ENCODE data around the gene SLC25A34. TPM values are rescaled to one million over a fixed set of nuclear protein-coding genes. Genes with fewer than 3 reads are reported as not detected.

SLC25A34 gene
- total RNA-seq, 2 donors from 2014 or later, result 2.4 to 7.5 TPM

DNA sequence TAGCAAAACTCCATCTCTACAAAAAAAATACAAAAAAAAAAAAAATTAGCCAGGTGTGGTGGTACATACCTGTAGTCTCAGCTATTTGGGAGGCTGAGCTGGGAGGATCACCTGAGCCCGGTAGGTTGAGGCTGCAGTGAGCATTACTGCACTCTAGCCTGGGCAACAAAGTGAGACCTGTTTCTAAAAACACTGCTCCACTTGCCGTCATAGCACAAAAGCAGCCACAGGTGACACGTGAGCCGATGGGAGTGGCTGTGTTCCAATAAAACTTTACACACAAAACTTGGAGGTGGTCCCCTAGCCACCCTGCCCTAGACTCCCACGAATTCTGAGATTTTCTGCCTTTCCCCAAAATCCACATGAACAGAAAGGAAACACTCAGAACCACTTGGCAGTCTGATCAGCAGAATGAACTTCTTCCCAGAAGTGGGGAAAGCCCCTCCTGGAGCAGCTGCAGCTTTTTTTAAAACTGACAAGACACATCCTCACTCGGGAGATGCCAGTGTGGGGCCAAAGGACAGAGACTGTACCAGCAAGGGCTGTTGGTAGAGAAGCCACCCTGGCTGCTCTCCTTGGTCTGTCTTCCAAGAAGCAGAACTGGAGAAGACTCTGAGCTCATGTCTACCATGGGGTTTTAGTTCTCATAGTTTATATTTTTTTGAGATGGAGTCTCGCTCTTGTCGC lies 28.7 kb upstream of the SLC25A34 start:
- Histone ChIP-seq H3K4me3 (no peak overlapping the region), H3K27ac (no peak overlapping the region), H3K27me3 (replicated peaks; ENCODE audit: insufficient read depth) (no peaks in the 10 kb centered on the region), H3K4me1 (ENCODE audit: control insufficient read depth in 1 of 2, low read depth in 2 of 2) (peaks cover 18 to 51% of the 10 kb centered on the region in 2 donors), H3K36me3 (no peaks in the 10 kb centered on the region), H3K9me3 (no peaks in the 10 kb centered on the region)
- TF ChIP-seq, protein P1, sequence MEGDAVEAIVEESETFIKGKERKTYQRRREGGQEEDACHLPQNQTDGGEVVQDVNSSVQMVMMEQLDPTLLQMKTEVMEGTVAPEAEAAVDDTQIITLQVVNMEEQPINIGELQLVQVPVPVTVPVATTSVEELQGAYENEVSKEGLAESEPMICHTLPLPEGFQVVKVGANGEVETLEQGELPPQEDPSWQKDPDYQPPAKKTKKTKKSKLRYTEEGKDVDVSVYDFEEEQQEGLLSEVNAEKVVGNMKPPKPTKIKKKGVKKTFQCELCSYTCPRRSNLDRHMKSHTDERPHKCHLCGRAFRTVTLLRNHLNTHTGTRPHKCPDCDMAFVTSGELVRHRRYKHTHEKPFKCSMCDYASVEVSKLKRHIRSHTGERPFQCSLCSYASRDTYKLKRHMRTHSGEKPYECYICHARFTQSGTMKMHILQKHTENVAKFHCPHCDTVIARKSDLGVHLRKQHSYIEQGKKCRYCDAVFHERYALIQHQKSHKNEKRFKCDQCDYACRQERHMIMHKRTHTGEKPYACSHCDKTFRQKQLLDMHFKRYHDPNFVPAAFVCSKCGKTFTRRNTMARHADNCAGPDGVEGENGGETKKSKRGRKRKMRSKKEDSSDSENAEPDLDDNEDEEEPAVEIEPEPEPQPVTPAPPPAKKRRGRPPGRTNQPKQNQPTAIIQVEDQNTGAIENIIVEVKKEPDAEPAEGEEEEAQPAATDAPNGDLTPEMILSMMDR (IDR thresholded peaks at IDR 0.05), result no peak
- ATAC-seq (ENCODE audit: insufficient number of reproducible peaks, low FRiP score, low read depth), result no peak
- DNase-seq (ENCODE audit: low spot score), result no peak

DNA sequence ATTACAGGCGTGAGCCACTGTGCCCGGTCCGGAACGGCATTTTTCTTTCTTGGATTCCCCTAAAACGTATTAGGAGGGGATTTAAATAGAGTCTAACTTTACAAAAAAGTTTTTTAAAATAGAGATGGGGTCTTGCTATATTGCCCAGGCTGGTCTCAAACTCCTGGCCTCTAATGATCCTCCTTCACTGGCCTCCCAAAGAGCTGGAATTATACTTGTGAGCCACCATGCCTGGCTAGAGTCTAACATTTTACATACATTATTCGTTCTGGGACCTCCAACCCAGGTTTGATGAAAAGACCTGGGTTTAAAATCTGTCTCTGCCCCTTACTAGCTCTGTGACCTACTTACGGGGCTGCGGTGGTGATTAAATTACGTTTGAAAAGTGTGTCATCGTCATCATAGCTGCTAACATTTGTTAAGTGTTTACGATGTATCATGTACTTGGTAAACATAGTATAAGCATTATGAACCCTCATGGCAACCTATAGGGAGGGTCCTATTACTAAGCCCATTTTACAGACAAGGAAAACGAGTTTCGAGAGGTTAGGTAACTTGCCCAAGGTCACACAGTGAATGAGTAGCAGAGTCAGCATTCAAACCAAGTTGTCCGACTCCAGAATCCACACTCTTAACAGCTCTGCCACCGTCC lies 27.4 kb upstream of the SLC25A34 start:
- TF ChIP-seq, protein P1 (IDR thresholded peaks at IDR 0.05), result no peak
- DNase-seq (ENCODE audit: low spot score), result no peak
- Histone ChIP-seq H3K4me3 (no peak overlapping the region), H3K9me3 (no peaks in the 10 kb centered on the region), H3K36me3 (no peaks in the 10 kb centered on the region), H3K4me1 (ENCODE audit: control insufficient read depth in 1 of 2, low read depth in 2 of 2) (peaks cover 10 to 41% of the 10 kb centered on the region in 2 donors), H3K27me3 (replicated peaks; ENCODE audit: insufficient read depth) (no peaks in the 10 kb centered on the region), H3K27ac (no peak overlapping the region)
- ATAC-seq (ENCODE audit: insufficient number of reproducible peaks, low FRiP score, low read depth), result no peak

DNA sequence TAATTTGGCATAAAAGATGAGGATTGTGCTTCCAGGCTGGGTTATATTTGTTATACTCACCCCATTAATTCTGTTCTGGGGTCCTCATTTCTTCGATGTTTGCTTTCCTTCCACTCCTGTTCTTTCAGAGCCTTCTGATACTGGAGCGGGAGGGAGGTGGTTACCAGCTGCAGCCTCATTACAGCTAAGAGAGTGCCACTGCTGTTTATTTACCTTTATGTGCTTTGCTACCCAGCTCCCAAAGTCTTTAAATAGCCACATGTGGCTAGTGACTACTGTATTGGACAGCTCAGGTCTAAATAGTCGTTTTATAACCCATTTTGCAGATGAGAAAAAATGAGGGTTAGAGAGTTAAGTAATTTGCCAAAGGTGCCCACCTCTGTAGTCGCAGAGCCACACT lies 26.8 kb upstream of the SLC25A34 start:
- TF ChIP-seq, protein P1 (IDR thresholded peaks at IDR 0.05), result no peak
- H3K9me3 ChIP-seq, result no peaks in the 10 kb centered on the region
- no peak overlapping the region for H3K4me3 ChIP-seq
- DNase-seq (ENCODE audit: low spot score) (no peak), ATAC-seq (ENCODE audit: insufficient number of reproducible peaks, low FRiP score, low read depth) (no peak)
- peaks cover 11 to 41% of the 10 kb centered on the region in 2 donors for H3K4me1 ChIP-seq (ENCODE audit: control insufficient read depth in 1 of 2, low read depth in 2 of 2)
- no peaks in the 10 kb centered on the region for H3K27me3 ChIP-seq (replicated peaks; ENCODE audit: insufficient read depth)
- H3K36me3 ChIP-seq, result no peaks in the 10 kb centered on the region
- no peak overlapping the region for H3K27ac ChIP-seq

DNA sequence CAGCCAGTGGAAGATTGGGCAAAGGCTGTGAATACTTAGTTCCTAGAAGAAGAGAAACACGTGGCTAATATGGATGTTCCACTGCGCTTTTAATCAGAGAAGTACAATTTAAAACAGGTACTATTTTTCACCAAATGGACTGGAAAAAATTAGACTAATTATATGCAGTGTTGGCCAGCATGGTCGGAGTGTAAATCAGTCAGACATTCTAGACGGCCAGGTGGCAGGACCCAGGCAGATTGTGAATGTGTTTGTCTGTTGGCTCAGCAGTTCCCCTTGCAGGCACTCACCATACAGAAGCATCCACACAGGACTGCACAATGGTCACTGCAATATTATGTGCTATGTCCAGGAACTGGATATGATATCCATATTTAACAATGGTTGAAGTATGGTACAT lies 23.9 kb upstream of the SLC25A34 start:
- Histone ChIP-seq H3K36me3 (peaks cover 10% of the 10 kb centered on the region), H3K27me3 (replicated peaks; ENCODE audit: insufficient read depth) (no peaks in the 10 kb centered on the region), H3K27ac (no peak overlapping the region), H3K4me1 (ENCODE audit: control insufficient read depth in 1 of 2, low read depth in 2 of 2) (peaks cover 13 to 25% of the 10 kb centered on the region in 2 donors), H3K9me3 (no peaks in the 10 kb centered on the region), H3K4me3 (no peak overlapping the region)
- ATAC-seq (ENCODE audit: insufficient number of reproducible peaks, low FRiP score, low read depth) (no peak), DNase-seq (ENCODE audit: low spot score) (no peak)
- TF ChIP-seq, protein P1 (IDR thresholded peaks at IDR 0.05), result no peak

DNA sequence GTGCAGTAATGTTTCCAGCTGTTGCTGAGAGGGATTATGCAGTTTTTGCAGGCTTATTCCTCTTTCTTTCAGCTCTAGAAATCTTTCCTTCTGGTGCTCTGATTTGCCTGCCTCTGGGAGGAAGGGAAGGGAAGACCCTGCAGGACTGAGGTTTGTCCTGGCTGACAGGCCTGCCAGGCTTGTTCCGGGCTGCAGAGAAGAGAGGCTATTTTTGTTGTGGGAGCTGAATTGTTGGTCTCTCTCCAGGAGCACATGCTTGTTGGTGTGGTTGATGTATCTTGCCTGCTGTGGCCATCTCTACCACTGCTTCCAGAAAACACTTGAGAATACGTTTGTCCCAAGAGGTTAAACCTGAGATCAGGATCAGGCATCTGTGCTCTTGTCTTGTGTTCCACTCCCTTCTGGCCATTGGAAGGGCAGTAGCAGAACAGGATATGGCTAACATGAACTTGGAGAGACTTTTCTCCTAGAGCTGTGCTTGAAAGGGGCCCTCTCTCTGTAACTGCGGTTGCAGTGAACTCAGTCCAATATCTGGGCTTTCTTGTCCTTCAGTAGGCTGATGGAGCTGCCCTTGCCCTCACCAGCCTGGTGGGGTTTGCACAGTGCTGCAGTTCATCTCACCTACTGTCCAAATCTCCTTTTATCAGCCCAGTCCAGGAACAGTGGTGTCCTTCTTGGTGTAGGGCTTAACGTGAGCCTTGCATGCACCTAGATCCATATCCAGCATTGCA lies 21.5 kb upstream of the SLC25A34 start:
- Histone ChIP-seq H3K4me1 (ENCODE audit: control insufficient read depth in 1 of 2, low read depth in 2 of 2) (peaks cover 13 to 20% of the 10 kb centered on the region in 2 donors), H3K36me3 (peaks cover 29% of the 10 kb centered on the region), H3K27me3 (replicated peaks; ENCODE audit: insufficient read depth) (no peaks in the 10 kb centered on the region), H3K27ac (no peak overlapping the region), H3K4me3 (no peak overlapping the region), H3K9me3 (no peaks in the 10 kb centered on the region)
- no peak for ATAC-seq (ENCODE audit: insufficient number of reproducible peaks, low FRiP score, low read depth)
- TF ChIP-seq, protein P1 (IDR thresholded peaks at IDR 0.05), result no peak
- no peak for DNase-seq (ENCODE audit: low spot score)
